Measurements from ENCODE around the gene OR56B1.
A peak's percentile ranks its signal among the peaks of the same experiment; 100 is the strongest.
"Not testable (repeated sequence)": the region's sequence is repeated elsewhere in the genome, so short reads cannot be mapped to it uniquely, and the experiment has no call there.

OR56B1 gene

DNA sequence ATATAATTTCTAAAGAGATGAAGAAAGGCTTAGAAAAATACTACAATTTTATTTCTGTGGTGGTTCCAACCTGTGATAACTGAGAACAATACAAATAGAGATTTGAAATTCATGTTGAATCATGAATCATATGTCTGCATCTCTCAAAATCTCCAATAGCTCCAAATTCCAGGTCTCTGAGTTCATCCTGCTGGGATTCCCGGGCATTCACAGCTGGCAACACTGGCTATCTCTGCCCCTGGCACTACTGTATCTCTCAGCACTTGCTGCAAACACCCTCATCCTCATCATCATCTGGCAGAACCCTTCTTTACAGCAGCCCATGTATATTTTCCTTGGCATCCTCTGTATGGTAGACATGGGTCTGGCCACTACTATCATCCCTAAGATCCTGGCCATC, at the start of gene OR56B1:
Gene OR56B1, plus strand, starts transcription at position 53 of the 400 bp plus-strand sequence. Its CDS starts 69 bp downstream, at position 122.
- no peak for DNase-seq (ENCODE audit: low read depth)

DNA sequence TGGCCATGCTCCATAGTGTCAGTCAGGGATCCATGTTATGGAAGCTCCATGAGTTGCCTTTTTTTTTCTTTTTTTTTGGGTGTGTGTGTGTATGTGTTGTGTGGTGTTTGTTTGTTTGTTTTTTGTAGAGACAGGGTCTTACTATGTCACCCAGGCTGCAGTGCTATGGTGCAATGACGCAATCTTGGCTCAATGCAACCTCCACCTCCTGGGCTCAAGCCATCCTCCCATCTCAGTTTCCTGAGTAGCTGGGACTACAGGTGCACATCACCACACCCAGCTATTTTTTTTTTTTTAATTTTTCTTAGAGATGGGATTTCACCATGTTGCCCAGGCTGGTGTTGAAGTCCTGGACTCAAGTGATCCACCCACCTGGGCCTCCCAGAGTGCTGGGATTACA, 47.8 kb upstream of the OR56B1 start:
- no peak for DNase-seq (ENCODE audit: low read depth)

- DNase-seq (ENCODE audit: low read depth): peak; percentile 32
Observed at GRCh38 chr11:5689551-5689983, 46.7 kb upstream of the OR56B1 start, which contains the start of gene TRIM22. TSS of gene TRIM22 (plus strand) at chr11:5689790. CDS start at chr11:5696233, 6,443 bp downstream.

DNA sequence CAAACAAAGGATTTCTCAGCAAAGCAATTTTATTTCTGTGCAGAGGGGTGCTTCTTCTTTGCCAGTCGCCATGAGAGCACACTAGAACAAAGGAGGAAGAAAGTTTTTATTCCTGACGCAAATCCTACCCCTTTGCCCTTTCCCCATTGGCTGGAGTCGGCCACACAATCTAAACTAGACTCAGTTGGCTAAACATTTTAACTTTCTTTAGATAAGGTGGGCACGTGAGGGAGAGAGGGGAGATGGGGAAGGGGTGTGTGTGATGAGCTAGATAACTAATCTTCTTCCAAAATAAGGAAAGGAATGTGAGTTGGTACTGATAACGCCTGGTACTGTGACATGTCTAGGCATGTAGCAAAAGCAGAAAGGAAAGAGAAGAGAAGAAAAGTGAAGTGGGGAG, 46.0 kb upstream of the OR56B1 start:
- no peak for DNase-seq (ENCODE audit: low read depth)

DNA sequence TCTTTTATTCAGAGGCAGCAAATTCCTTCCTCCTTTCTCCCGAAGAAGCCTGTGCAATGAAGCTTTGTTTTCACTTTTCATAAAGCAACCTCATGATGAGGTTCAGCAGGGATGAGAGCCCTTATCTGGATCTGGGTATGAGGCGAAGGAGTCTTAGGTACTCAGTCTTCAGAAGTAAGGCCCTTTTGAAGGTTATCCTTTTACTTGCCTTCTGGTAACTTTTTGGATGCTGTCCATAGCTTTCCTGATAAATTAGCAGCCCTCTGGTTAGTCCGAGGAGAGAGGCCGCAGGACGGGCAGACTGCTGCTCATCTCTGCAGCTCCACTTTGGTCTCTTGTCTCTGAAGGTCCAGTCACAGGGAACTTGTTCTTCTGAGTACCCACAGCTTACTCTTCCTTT, 45.5 kb upstream of the OR56B1 start:
- no peak for DNase-seq (ENCODE audit: low read depth)

DNA sequence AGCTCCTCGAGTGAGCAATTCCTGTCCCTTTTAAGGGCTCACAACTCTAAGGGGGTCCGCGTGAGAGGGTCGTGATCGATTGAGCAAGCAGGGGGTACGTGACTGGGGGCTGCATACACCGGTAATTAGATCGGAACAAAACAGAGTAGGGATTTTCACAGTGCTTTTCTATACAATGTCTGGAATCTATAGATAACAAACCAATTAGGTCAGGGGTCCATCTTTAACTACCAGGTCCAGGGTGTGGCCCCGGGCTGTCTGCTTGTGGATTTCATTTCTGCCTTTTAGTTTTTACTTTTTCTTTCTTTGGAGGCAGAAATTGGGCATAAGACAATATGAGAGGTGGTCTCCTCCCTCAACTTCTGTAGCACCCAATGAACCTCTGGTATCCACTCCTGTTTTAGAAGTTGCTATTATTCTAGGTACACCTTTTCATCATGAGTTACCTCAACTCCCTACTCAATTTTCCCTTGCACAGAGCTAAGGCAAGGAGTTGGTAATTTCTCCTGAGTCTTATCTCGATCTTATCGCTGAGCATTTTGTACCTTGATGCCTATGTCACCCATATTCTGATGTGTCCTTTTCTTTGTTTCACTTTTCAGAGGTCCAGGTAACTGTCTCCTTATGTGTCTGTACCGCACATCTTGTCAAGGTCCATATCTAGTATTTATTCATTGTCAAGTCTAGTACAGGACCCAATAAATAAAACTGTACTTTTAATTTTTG, 44.8 kb upstream of the OR56B1 start:
- DNase-seq (ENCODE audit: low read depth): not testable (repeated sequence)

DNA sequence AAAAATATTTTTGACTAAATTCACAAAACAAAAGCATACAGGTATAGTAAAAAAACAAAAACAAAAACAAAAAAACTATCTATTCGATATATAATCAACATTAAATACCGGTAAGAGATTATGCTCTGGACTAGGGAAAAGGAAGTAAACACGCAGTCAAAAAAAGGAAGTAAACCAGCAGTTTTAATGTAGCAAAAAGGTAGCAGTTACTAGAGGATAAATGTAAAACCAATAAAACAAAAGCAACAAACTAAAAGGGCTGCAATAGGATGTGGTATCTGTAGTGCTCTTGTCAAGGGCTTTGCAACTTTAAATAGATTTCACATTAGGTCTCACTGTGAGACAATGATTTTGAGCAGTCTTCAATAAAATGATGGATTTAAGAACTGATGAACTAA, 44.3 kb upstream of the OR56B1 start:
- DNase-seq (ENCODE audit: low read depth): no peak

DNA sequence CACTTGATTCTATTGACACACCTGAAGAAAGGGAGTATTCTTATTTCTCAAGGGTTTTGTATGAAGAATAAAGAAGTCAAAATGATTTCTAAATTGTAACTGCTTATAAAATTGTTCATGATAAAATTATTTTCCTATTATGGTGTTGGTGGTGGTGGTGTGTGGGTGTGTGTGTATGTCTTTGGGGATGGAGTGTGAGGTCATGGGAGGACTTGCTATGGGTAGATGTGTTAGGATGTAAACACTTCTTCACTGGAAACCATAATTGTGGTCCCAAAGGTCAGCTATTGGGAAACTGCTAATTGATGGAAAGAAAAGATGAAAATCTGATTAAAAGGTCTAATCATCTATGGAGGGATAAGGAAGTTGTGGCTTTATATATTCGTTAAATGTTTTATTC, 41.6 kb upstream of the OR56B1 start:
- DNase-seq (ENCODE audit: low read depth): no peak

DNA sequence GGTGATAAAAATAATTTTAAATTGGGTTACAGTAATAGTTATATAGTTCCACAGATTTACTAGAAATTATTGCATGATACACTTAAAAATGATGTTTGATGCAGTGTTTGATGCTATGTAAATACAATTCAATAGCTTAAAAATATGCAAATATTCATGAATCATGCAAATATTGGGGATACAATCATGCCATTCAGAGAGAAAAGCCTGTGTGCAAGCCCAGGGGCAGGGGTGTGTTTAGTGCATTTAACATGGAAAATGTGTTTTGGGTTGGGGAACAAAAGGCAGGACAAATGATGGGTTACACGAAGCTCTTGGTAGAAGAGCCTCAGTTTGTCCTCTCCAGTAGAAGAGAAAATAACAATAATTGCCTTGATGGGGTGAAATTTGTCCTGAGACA, 40.7 kb upstream of the OR56B1 start:
- no peak for DNase-seq (ENCODE audit: low read depth)

DNA sequence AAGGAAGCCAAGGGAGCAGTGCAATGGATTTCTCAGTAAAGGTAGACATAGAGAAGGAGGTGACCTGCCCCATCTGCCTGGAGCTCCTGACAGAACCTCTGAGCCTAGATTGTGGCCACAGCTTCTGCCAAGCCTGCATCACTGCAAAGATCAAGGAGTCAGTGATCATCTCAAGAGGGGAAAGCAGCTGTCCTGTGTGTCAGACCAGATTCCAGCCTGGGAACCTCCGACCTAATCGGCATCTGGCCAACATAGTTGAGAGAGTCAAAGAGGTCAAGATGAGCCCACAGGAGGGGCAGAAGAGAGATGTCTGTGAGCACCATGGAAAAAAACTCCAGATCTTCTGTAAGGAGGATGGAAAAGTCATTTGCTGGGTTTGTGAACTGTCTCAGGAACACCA, 40.0 kb upstream of the OR56B1 start:
- no peak for DNase-seq (ENCODE audit: low read depth)

GRCh38 chr11:5698281-5698680, 38.0 kb upstream of the OR56B1 start:
- DNase-seq (ENCODE audit: low read depth): no peak

DNA sequence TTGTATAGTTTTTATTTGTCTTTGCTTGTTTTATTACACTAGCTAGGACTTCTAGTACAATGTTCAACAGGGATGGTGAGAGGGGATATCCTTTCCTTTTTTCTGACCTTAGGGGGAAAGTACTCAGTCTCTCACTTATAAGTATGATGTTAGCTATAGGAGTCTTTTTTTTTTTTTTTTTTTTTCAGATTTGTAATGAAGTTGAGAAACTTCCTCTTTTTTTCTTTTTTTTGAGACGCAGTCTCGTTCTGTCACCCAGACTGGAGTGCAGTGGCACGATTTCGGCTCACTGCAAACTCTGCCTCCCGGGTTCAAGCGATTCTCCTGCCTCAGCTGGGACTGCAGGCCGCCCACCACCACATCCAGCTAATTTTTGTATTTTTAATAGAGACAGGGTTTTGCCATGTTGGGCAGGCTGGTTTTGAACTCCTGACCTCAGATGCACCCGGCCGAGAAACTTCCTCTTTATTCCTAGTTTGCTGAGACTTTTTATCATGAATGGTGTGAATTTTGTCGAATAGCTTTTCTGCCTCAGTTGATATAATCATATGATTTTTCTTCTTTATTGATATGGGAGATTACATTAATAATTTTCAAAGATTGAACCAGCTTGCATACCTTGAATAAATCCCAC, 35.7 kb upstream of the OR56B1 start:
- DNase-seq (ENCODE audit: low read depth): no peak

DNA sequence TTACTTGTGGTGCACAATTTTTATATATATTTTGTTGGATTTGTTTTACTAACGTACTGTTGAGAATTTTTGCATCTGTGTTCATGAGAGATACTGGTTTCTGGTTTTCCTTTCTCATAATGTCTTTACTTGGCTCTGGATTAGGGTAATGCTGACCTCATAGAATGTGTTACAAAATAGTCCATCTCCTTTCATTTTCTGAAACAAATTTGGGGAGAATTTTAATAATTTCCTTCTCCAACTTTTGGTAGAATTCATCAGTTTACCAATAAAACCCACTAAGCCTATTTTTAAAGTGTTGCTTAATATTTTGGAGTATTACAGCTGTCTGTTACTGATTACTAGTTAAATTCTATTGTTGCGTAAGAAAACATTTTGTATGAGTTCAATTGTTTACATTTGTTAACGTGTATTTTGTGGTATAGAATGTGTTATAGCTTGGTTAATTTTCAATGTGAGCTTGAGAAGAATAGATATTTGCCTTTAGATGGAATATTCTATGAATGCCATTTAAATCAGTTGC, 35.1 kb upstream of the OR56B1 start:
- DNase-seq (ENCODE audit: low read depth): no peak

DNA sequence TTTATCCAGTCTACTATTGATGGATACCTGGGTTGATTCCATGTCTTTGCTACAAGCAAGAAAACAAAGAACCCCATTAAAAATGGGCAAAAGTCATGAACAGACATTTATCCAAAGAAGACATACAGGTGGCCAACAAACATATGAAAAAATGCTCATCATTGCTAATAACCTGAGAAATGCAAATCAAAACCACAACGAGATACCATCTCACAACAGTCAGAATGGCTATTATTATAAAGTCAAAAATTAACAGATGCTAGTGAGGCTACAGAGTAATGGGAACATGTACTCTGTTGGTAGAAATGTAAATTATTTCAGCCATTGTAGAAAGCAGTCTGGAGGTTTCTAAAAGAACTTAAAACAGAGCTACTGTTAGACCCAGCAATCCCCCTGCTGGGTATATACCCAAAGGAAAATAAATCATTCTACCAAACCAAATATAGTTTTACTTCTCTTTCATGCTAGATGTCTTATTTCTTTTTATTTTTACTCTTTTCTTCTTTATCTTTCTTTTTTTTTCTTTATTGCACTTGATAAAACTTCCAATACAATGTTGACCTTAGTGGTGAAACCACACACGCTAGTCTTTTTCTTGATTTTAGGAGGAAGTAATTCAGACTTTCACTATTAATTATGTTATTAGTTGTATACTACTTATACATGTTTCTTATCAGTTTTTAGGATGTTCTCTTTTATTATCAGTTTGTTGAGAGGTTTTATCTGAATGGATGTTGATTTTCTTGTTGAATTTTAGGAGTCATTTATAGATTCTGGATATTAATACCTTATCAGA, 32.3 kb upstream of the OR56B1 start:
- no peak for DNase-seq (ENCODE audit: low read depth)

DNA sequence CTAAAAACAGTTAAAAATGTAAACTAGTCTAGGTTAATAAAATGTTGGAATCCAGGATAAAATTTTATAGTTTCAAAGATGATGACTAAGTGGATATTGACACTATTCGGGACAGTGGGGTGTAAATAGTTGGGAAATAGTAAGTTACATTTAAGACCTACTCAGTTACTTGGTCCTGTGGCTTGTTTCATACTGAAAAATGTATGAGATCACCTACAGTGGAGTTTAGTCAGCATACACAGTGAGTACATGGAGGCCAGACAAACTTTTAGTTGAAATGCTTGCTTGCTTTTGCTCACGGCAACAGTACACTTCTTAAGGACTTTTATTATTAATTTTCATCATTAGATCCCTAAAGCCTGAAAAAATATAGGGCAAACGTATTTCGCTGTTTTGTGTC, 30.6 kb upstream of the OR56B1 start:
- no peak for DNase-seq (ENCODE audit: low read depth)

- no peak for DNase-seq (ENCODE audit: low read depth)
Observed at GRCh38 chr11:5712507-5712906, 23.7 kb upstream of the OR56B1 start.

DNA sequence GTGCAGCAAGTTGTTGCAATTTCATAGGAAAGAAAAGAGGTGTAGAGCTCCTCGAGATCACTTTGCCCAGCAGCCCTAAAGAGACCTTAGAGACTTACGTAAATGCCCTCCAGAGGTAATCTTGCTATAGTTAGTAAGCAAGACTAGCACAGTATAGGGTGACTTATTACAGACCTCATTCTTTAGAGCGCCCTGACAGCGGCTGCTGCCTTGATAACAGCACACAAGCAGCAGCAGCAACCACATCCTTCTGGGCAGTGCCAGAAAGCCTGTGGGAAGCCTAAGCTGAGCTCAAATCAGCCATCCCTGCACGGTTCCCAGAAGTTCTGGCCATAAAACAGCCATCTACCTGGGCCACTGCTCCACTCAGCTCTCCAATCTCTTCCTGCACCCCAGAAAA, 22.6 kb upstream of the OR56B1 start:
- no peak for DNase-seq (ENCODE audit: low read depth)

DNA sequence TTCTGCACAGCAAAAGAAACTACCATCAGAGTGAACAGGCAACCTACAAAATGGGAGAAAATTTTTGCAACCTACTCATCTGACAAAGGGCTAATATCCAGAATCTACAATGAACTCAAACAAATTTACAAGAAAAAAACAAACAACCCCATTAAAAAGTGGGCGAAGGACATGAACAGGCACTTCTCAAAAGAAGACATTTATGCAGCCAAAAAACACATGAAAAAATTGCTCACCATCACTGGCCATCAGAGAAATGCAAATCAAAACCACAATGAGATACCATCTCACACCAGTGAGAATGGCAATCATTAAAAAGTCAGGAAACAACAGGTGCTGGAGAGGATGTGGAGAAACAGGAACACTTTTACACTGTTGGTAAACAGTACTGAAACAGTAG, 19.7 kb upstream of the OR56B1 start:
- not testable (repeated sequence) for DNase-seq (ENCODE audit: low read depth)

GRCh38 chr11:5719703-5720495, 16.3 kb upstream of the OR56B1 start:
- DNase-seq (ENCODE audit: low read depth): no peak

- DNase-seq (ENCODE audit: low read depth): no peak
Observed at GRCh38 chr11:5722622-5723021, 13.6 kb upstream of the OR56B1 start.

- no peak for DNase-seq (ENCODE audit: low read depth)
Observed at GRCh38 chr11:5726351-5726750, 9.9 kb upstream of the OR56B1 start.

- DNase-seq (ENCODE audit: low read depth): no peak
Observed at GRCh38 chr11:5727691-5728090, 8.6 kb upstream of the OR56B1 start.
